GM19372 (cell line): ENCODE measurements around the gene PTGDS.

Source experiments
- ATAC-seq: cut with Tn5 transposase; IDR thresholded peaks from one replicate; pipeline ENCODE4 v1.9.1; 2021; ENCODE audit warnings: mild to moderate bottlenecking, low read depth, moderate library complexity; ENCODE audit not compliant: unreplicated experiment

The PTGDS gene

GRCh38 chr9:136977223-136977622 is at the start of gene PTGDS:
Gene PTGDS (plus strand): TSS chr9:136977504. CDS start chr9:136977579, 75 bp downstream.
- ATAC-seq = no peak

GRCh38 chr9:136928591-136928990 is 48.7 kb upstream of the PTGDS start:
- ATAC-seq = no peak

GRCh38 chr9:136930014-136930413 is 47.3 kb upstream of the PTGDS start:
- no peak for ATAC-seq

- ATAC-seq = no peak
Observed at GRCh38 chr9:136931611-136932130, 45.6 kb upstream of the PTGDS start.

GRCh38 chr9:136934277-136934676 is 43.0 kb upstream of the PTGDS start:
- no peak for ATAC-seq

- no peak for ATAC-seq
Observed at GRCh38 chr9:136935651-136936050, 41.7 kb upstream of the PTGDS start.

GRCh38 chr9:136936645-136937170 is 40.6 kb upstream of the PTGDS start:
- no peak for ATAC-seq

GRCh38 chr9:136937186-136938001 is 39.9 kb upstream of the PTGDS start:
- ATAC-seq = no peak

GRCh38 chr9:136939431-136939995 is 37.8 kb upstream of the PTGDS start:
- ATAC-seq = no peak

GRCh38 chr9:136939996-136940525 is 37.2 kb upstream of the PTGDS start:
- ATAC-seq = no peak

- ATAC-seq = no peak
Observed at GRCh38 chr9:136940526-136941230, 36.6 kb upstream of the PTGDS start.

GRCh38 chr9:136941231-136942111 is 35.8 kb upstream of the PTGDS start:
- no peak for ATAC-seq

- ATAC-seq = no peak
Observed at GRCh38 chr9:136942112-136942880, 35.0 kb upstream of the PTGDS start.

- no peak for ATAC-seq
Observed at GRCh38 chr9:136942881-136943230, 34.4 kb upstream of the PTGDS start.

- ATAC-seq = no peak
Observed at GRCh38 chr9:136943291-136944211, 33.8 kb upstream of the PTGDS start.

GRCh38 chr9:136944212-136944518 is 33.1 kb upstream of the PTGDS start:
- peak; percentile 38 for ATAC-seq

- peak; percentile 90 for ATAC-seq
Observed at GRCh38 chr9:136944519-136945332, 32.6 kb upstream of the PTGDS start, which contains the start of the genes C8G and FBXW5. Gene C8G (plus strand): TSS chr9:136945243. CDS start chr9:136945321, 78 bp downstream. Gene FBXW5 (minus strand): TSS chr9:136944738. CDS start chr9:136944083, 655 bp downstream.
